K562 (cell line): Measurements from ENCODE around the gene G6PC2. TPM values are rescaled to one million over a fixed set of nuclear protein-coding genes. Genes with fewer than 3 reads are reported as not detected.
A peak's percentile ranks its signal among the peaks of the same experiment; 100 is the strongest.

Source experiments
- CEBPB ChIP-seq: fragments of 450-650 bp; IDR thresholded peaks from 2 replicates; pipeline ENCODE4 v1.6.1; 2016; ENCODE audit warnings: missing genetic modification characterization, missing compliant biosample characterization
- CTCF ChIP-seq, 3 experiments: IDR thresholded peaks in 2 of 3; conservative IDR thresholded peaks in 1 of 3; 2 replicates each; pipeline ENCODE4 v1.5.1; 2011 to 2012; ENCODE audit warnings: low read length in 3 of 3, mild to moderate bottlenecking in 3 of 3, control low read depth in 2 of 3, improper control_type of control experiment in 1 of 3, inconsistent platforms in 1 of 3, low read depth in 1 of 3, mixed read lengths in 1 of 3, moderate library complexity in 1 of 3; ENCODE audit not compliant: insufficient read depth in 2 of 3
- ELF1 ChIP-seq: fragments of 200-800 bp; sonication (Bioruptor generic); IDR thresholded peaks from 2 replicates; pipeline ENCODE4 v1.6.1; 2016; ENCODE audit warnings: missing genetic modification characterization, missing compliant biosample characterization
- L3MBTL2 ChIP-seq: fragments of 450-650 bp; IDR thresholded peaks from 2 replicates; pipeline ENCODE4 v1.6.1; 2016; ENCODE audit warnings: mild to moderate bottlenecking, moderate library complexity
- LCOR ChIP-seq: sonication (generic); formaldehyde crosslinking; IDR thresholded peaks from 2 replicates; pipeline ENCODE4 v1.8.0; 2022; ENCODE audit warnings: mild to moderate bottlenecking, missing genetic modification reagents
- NFE2 ChIP-seq: IDR thresholded peaks from 2 replicates; pipeline ENCODE4 v1.6.1; 2014; ENCODE audit warnings: antibody characterized with exemption, low read depth
- PTRF ChIP-seq: fragments of 450-650 bp; IDR thresholded peaks from 2 replicates; pipeline ENCODE4 v1.6.1; 2016; ENCODE audit warnings: mild to moderate bottlenecking, missing genetic modification characterization, missing compliant biosample characterization
- RAD21 ChIP-seq, 2 experiments: fragments of 250-450 bp in 1 of 2; fragments of 450-650 bp in 1 of 2; sonication (Bioruptor Pico) in 1 of 2; formaldehyde crosslinking in 1 of 2; IDR thresholded peaks in 1 of 2; conservative IDR thresholded peaks in 1 of 2; 2 replicates each; pipeline versions ENCODE4 v1.4.0 to v1.8.0; 2020 to 2022; ENCODE audit warnings: mild to moderate bottlenecking in 2 of 2, moderate library complexity in 1 of 2
- SMAD2 ChIP-seq: fragments of 150-350 bp; IDR thresholded peaks from 2 replicates; pipeline ENCODE4 v1.6.1; 2014; ENCODE audit warnings: low read depth, mild to moderate bottlenecking, low read length
- SNIP1 ChIP-seq: fragments of 450-650 bp; IDR thresholded peaks from 2 replicates; pipeline ENCODE4 v1.7.1; 2017; ENCODE audit warnings: low read depth, mild to moderate bottlenecking
- YBX1 ChIP-seq: fragments of 450-650 bp; IDR thresholded peaks from 2 replicates; pipeline ENCODE4 v1.7.1; 2016; ENCODE audit warnings: mild to moderate bottlenecking
- ZFP36 ChIP-seq: fragments of 150-350 bp; IDR thresholded peaks from 2 replicates; pipeline ENCODE4 v1.6.1; 2018; ENCODE audit warnings: low read length, low read depth; ENCODE audit not compliant: partially characterized antibody
- ZNF217 ChIP-seq: sonication (generic); formaldehyde crosslinking; IDR thresholded peaks from 2 replicates; pipeline ENCODE4 v1.8.0; 2022; ENCODE audit warnings: mild to moderate bottlenecking, missing genetic modification reagents
- ZNF280A ChIP-seq: fragments of 450-650 bp; IDR thresholded peaks from 2 replicates; pipeline ENCODE4 v1.6.1; 2018; ENCODE audit warnings: mild to moderate bottlenecking, low read depth; ENCODE audit not compliant: partially characterized antibody
- ZNF316 ChIP-seq: fragments of 450-650 bp; IDR thresholded peaks from 2 replicates; pipeline ENCODE4 v1.6.1; 2016
- ZNF324 ChIP-seq: fragments of 250-450 bp; sonication (Bioruptor Pico); IDR thresholded peaks from 2 replicates; pipeline ENCODE4 v1.4.0; 2020; ENCODE audit warnings: mild to moderate bottlenecking
- ZNF695 ChIP-seq: fragments of 450-650 bp; formaldehyde crosslinking; IDR thresholded peaks from 2 replicates; pipeline ENCODE4 v1.4.0; 2020; ENCODE audit warnings: mild to moderate bottlenecking, moderate library complexity
- polyA plus RNA-seq, 8 experiments: library from polyadenylated mRNA; depleted of rRNA in 4 of 8; stranded (reverse) in 5 of 8; unstranded in 3 of 8; fragments of >200 nt; fragmentation: Nextera tagmentation in 2 of 8; fragmentation: Illumina TruSeq in 1 of 8; extraction: Ambion mirVana in 2 of 8; extraction: Trizol in 1 of 8; gene quantifications; 2 replicates each; pipeline versions ENCODE4 v1.2.1 to v1.2.3, GENCODE V29; 2011 to 2014; ENCODE audit warnings: inconsistent platforms in 1 of 8, missing spikeins in 1 of 8
- total RNA-seq, 7 experiments: library from RNA; depleted of rRNA in 6 of 7; stranded (reverse); fragments of >200 nt in 6 of 7; fragmentation: Illumina TruSeq in 2 of 7; extraction: Trizol in 2 of 7; gene quantifications; 2 replicates each; pipeline versions ENCODE4 v1.2.1 to v1.2.3, GENCODE V29; 2011 to 2021; ENCODE audit warnings: low replicate concordance in 1 of 7
- TF ChIP-seq, protein P1 (sequence below): fragments of 250-450 bp; sonication (Bioruptor Pico); IDR thresholded peaks from 2 replicates; pipeline ENCODE4 v1.9.0; 2021; ENCODE audit warnings: mild to moderate bottlenecking
- TF ChIP-seq, protein P2 (sequence below), 2 experiments: IDR thresholded peaks in 1 of 2; conservative IDR thresholded peaks in 1 of 2; 2 replicates each; pipeline ENCODE4 v1.6.1; 2016; ENCODE audit warnings: low read depth in 2 of 2, mild to moderate bottlenecking in 1 of 2, missing compliant biosample characterization in 1 of 2, missing genetic modification characterization in 1 of 2, moderate library complexity in 1 of 2
- TF ChIP-seq, protein P3 (sequence below): sonication (generic); formaldehyde crosslinking; IDR thresholded peaks from 2 replicates; pipeline ENCODE4 v1.8.0; 2022; ENCODE audit warnings: mild to moderate bottlenecking, missing genetic modification reagents

The G6PC2 gene
- total and polyA plus RNA-seq, 9 of the 15 experiments (the other 6 are each of a cell fraction or from before 2014, with no cell fraction given): 0.03 to 0.15 TPM; not detected in 7

DNA sequence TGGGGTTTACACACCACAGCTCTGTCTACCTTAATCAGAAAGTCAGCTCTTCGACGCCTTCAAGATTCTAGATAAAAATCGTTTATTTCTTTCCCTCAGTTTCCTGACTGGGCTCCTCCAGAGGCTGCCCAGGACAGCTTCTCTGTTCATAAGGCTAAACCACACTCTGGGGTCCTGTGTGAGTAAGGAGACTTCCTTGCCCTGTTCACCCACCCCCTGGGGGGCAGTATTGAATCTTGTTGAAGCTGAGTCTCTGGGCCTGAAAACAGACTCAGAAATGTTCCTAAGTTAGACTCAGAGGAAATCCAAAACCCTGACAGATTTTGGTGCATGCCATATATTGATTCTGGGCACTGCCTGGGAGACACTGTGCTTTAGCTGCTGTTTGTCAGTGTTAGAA, 43.0 kb downstream of the G6PC2 start (continued):
- TF ChIP-seq RAD21 (CRISPR knock-in tag; conservative IDR thresholded peaks at IDR 0.05 in 1 of 2, IDR thresholded peaks at IDR 0.05 in 1 of 2): peak; percentile 16 to 59; a peak in 2 of 4 replicates
- no peak for TF ChIP-seq SMAD2
- no peak for TF ChIP-seq ZNF217
- TF ChIP-seq ELF1: no peak
- TF ChIP-seq NFE2: 0 out of 2 replicates have a peak, but pooled peaks have one; percentile 3
- peak; percentile 29 to 34 (median 32); a peak in 4 of 6 replicates for TF ChIP-seq CTCF (IDR thresholded peaks at IDR 0.05 in 2 of 3, conservative IDR thresholded peaks at IDR 0.05 in 1 of 3; ENCODE audit: insufficient read depth in 2 of 3, low read depth in 1 of 3, low read length in 3 of 3)
- TF ChIP-seq, protein P1, sequence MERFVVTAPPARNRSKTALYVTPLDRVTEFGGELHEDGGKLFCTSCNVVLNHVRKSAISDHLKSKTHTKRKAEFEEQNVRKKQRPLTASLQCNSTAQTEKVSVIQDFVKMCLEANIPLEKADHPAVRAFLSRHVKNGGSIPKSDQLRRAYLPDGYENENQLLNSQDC (CRISPR knock-in tag): no peak
- TF ChIP-seq PTRF (tag): no peak
- no peak for TF ChIP-seq ZNF316
- no peak for TF ChIP-seq ZNF280A
- TF ChIP-seq L3MBTL2: peak; percentile 40; the same call in 1 of the 2 replicates
- no peak for TF ChIP-seq YBX1
- no peak for TF ChIP-seq CEBPB
- TF ChIP-seq LCOR (CRISPR knock-in tag): no peak
- TF ChIP-seq, protein P2, sequence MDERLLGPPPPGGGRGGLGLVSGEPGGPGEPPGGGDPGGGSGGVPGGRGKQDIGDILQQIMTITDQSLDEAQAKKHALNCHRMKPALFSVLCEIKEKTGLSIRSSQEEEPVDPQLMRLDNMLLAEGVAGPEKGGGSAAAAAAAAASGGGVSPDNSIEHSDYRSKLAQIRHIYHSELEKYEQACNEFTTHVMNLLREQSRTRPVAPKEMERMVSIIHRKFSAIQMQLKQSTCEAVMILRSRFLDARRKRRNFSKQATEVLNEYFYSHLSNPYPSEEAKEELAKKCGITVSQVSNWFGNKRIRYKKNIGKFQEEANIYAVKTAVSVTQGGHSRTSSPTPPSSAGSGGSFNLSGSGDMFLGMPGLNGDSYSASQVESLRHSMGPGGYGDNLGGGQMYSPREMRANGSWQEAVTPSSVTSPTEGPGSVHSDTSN (CRISPR knock-in tag; IDR thresholded peaks at IDR 0.05; ENCODE audit: low read depth): no peak
- TF ChIP-seq, protein P2 (tag; conservative IDR thresholded peaks at IDR 0.05; ENCODE audit: low read depth): no peak
- no peak for TF ChIP-seq ZFP36
- no peak for TF ChIP-seq ZNF695 (CRISPR knock-in tag)
- no peak for TF ChIP-seq ZNF324 (CRISPR knock-in tag)
- no peak for TF ChIP-seq SNIP1
- TF ChIP-seq, protein P3, sequence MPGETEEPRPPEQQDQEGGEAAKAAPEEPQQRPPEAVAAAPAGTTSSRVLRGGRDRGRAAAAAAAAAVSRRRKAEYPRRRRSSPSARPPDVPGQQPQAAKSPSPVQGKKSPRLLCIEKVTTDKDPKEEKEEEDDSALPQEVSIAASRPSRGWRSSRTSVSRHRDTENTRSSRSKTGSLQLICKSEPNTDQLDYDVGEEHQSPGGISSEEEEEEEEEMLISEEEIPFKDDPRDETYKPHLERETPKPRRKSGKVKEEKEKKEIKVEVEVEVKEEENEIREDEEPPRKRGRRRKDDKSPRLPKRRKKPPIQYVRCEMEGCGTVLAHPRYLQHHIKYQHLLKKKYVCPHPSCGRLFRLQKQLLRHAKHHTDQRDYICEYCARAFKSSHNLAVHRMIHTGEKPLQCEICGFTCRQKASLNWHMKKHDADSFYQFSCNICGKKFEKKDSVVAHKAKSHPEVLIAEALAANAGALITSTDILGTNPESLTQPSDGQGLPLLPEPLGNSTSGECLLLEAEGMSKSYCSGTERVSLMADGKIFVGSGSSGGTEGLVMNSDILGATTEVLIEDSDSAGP (CRISPR knock-in tag): no peak
